ENCODE measurements around the gene OR5AU1. TPM values are rescaled to one million over a fixed set of nuclear protein-coding genes. Genes with fewer than 3 reads are reported as not detected.
"Not testable (repeated sequence)": the region's sequence is repeated elsewhere in the genome, so short reads cannot be mapped to it uniquely, and the experiment has no call there.

The OR5AU1 gene
- total RNA-seq, 2 experiments from 2014 or later, result not detected

DNA sequence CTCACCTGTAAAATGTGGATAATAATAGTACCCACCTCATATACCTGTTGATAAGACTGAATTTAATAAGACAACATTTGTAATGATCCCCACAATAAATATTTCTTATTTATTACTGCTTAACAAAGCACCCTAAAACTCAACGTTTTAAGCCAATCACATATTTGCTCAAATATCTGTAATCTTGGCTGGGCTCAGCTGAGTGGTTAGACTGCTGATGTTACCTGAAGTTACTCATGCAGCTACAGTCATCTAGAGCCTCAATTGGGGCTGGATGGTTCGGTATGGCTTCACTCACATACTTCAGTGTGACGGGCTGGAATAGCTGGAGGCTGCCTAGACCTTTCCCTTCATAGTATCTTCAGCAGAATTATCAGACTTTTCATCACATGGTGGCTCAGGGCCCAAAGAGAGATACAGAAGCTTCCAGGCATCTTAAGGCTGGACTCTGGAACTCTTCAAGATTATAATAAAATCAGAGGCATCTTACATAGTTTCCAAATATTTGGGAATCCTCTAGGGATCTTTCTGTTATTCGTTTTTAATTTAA lies 4.3 kb upstream of the OR5AU1 start:
- Mint-ChIP-seq H3K4me3 (no peak overlapping the region), H3K27me3 (peaks cover 41% of the 10 kb centered on the region), H3K9me3 (no peaks in the 10 kb centered on the region), H3K4me1 (no peaks in the 10 kb centered on the region), H3K36me3 (no peaks in the 10 kb centered on the region), H3K27ac (no peak overlapping the region)
- POLR2A ChIA-PET, result no interaction called here
- DNase-seq, result no peak
- ATAC-seq (ENCODE audit: low read depth), result no peak

GRCh38 chr14:21158175-21158574 lies 2.3 kb upstream of the OR5AU1 start:
- not testable (repeated sequence) for H3K36me3 Mint-ChIP-seq

GRCh38 chr14:21149641-21150367 lies 6.1 kb downstream of the OR5AU1 start:
- no peak overlapping the region for H3K4me3 Mint-ChIP-seq
- no peak overlapping the region for H3K27ac Mint-ChIP-seq
- peaks cover 15% of the 10 kb centered on the region for H3K27me3 Mint-ChIP-seq
- H3K36me3 Mint-ChIP-seq, result no peaks in the 10 kb centered on the region
- ATAC-seq (ENCODE audit: low read depth), result no peak
- no peaks in the 10 kb centered on the region for H3K4me1 Mint-ChIP-seq
- peaks cover 5% of the 10 kb centered on the region for H3K9me3 Mint-ChIP-seq
- POLR2A ChIA-PET, result no interaction called here
- no peak for DNase-seq

More at GRCh38 chr14:21158175-21158574, 2.3 kb upstream of the OR5AU1 start:
- H3K27me3 Mint-ChIP-seq, result peaks cover 38% of the 10 kb centered on the region
- H3K4me3 Mint-ChIP-seq; H3K9me3 Mint-ChIP-seq; H3K27ac Mint-ChIP-seq; POLR2A ChIA-PET; DNase-seq; ATAC-seq (ENCODE audit: low read depth); H3K4me1 Mint-ChIP-seq: not testable (repeated sequence)

DNA sequence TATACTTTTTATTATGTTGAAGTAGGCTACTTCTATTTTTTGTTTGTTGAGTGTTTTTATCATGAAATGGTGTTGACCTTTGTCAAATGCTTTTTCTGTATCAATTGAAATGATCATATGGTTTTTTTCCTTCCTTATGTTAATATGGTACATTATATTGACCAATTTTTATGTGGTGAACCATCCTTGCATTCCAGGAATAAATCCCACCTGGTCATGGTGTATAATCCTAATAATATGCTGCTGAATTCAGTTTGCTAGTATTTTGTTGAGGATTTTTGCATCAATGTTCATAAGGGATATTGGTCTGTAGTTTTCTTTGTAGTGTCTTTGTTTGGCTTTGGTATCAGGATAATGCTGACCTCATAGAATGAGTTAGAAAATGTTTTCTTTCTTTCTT lies 10.4 kb downstream of the OR5AU1 start:
- POLR2A ChIA-PET, result no interaction called here
- DNase-seq, result no peak
- no peaks in the 10 kb centered on the region for H3K4me1 Mint-ChIP-seq
- ATAC-seq (ENCODE audit: low read depth), result no peak
- H3K9me3 Mint-ChIP-seq, result peaks cover 10% of the 10 kb centered on the region
- no peaks in the 10 kb centered on the region for H3K36me3 Mint-ChIP-seq
- no peak overlapping the region for H3K27ac Mint-ChIP-seq
- peaks cover 13% of the 10 kb centered on the region for H3K27me3 Mint-ChIP-seq
- H3K4me3 Mint-ChIP-seq, result no peak overlapping the region

DNA sequence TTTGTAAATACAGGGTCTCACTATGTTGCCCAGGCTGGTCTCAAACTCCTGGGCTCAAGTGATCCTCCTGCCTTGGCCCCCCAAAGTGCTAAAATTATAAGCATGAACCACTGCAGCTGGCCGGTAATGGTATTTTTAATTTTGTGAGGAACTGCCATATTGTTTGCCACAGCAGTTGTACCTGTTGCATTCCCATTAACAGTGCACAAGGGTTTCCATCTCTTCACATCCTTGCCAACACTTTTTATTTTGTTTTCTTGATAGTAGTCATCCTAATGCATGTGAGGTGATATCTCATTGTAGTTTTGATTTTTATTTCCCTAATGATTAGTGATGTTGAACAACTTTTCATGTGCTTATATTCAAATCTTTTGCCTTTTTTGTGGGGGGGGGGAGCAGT lies 13.5 kb downstream of the OR5AU1 start:
- no peaks in the 10 kb centered on the region for H3K36me3 Mint-ChIP-seq
- H3K4me3 Mint-ChIP-seq, result no peak overlapping the region
- DNase-seq, result no peak
- no peaks in the 10 kb centered on the region for H3K4me1 Mint-ChIP-seq
- no peak overlapping the region for H3K27ac Mint-ChIP-seq
- POLR2A ChIA-PET, result no interaction called here
- peaks cover 10% of the 10 kb centered on the region for H3K9me3 Mint-ChIP-seq
- peaks cover 11% of the 10 kb centered on the region for H3K27me3 Mint-ChIP-seq
- ATAC-seq (ENCODE audit: low read depth), result no peak

DNA sequence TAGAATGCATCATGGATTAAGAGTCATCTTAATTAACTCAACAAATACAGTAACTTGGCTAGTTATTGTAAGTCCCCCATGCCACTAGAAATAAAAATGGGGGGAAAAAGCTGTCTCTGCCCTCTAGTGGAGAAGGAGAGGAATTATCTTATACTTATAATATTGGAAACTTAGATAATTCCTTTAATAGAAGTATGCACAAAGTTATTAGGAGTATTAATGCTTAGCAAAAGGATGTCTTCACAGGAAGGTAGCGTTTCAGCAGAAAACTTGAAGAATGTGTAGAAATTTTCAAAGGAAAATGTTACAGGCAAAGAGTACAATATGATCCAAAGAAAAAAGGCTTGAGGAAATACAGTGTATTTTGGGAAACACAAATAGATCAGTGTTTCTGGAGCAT lies 19.8 kb downstream of the OR5AU1 start:
- Mint-ChIP-seq H3K4me1 (no peaks in the 10 kb centered on the region), H3K27ac (no peak overlapping the region), H3K27me3 (peaks cover 2% of the 10 kb centered on the region), H3K9me3 (no peaks in the 10 kb centered on the region), H3K36me3 (no peaks in the 10 kb centered on the region), H3K4me3 (no peak overlapping the region)
- ATAC-seq (ENCODE audit: low read depth), result no peak
- DNase-seq, result no peak
- POLR2A ChIA-PET, result no interaction called here

GRCh38 chr14:21133901-21134300 lies 22.0 kb downstream of the OR5AU1 start:
- POLR2A ChIA-PET, result no interaction called here
- no peak for ATAC-seq (ENCODE audit: low read depth)
- no peak overlapping the region for H3K27ac Mint-ChIP-seq
- no peaks in the 10 kb centered on the region for H3K9me3 Mint-ChIP-seq
- no peak overlapping the region for H3K4me3 Mint-ChIP-seq
- no peaks in the 10 kb centered on the region for H3K4me1 Mint-ChIP-seq
- DNase-seq, result no peak
- H3K27me3 Mint-ChIP-seq, result peaks cover 9% of the 10 kb centered on the region
- H3K36me3 Mint-ChIP-seq, result no peaks in the 10 kb centered on the region

DNA sequence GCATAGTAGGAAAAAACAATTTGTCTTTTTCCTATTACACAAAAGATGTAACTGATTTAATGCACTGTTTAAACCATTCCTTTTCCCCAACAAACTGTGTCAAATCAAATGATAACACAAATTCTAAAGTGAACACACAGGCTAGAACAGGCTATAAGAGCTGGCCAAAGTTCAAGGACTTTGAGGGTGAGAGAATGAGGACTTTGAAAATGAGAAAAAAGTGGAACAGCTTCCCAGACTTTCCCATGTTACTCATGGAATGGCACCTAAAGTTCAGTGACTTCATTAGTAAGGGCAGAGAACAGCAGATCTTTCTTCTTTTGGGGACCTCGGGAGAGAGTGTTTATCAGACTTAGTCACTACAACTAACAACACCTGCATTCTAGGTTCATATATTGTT lies 32.4 kb downstream of the OR5AU1 start:
- Mint-ChIP-seq H3K27ac (no peak overlapping the region), H3K4me3 (no peak overlapping the region), H3K9me3 (peaks cover 1% of the 10 kb centered on the region), H3K36me3 (no peaks in the 10 kb centered on the region), H3K27me3 (peaks cover 24% of the 10 kb centered on the region), H3K4me1 (peaks cover 2% of the 10 kb centered on the region)
- DNase-seq, result no peak
- POLR2A ChIA-PET, result no interaction called here
- ATAC-seq (ENCODE audit: low read depth), result no peak

- DNase-seq, result no peak
- Mint-ChIP-seq H3K4me3 (no peak overlapping the region), H3K9me3 (peaks cover 1% of the 10 kb centered on the region), H3K27me3 (peaks cover 22% of the 10 kb centered on the region), H3K36me3 (no peaks in the 10 kb centered on the region), H3K4me1 (peaks cover 2% of the 10 kb centered on the region), H3K27ac (no peak overlapping the region)
- no peak for ATAC-seq (ENCODE audit: low read depth)
- POLR2A ChIA-PET, result interaction anchor here (0.8 kb wide), 1 partner anchor 8 kb away, joined by 4 read pairs; no protein-coding TSS in a partner anchor
Measured at GRCh38 chr14:21121122-21121521, 34.7 kb downstream of the OR5AU1 start.

GRCh38 chr14:21120686-21121085 lies 35.2 kb downstream of the OR5AU1 start:
- no peaks in the 10 kb centered on the region for H3K36me3 Mint-ChIP-seq
- ATAC-seq (ENCODE audit: low read depth) (no peak), DNase-seq (no peak)
- POLR2A ChIA-PET, result no interaction called here
- H3K4me3 Mint-ChIP-seq, result no peak overlapping the region
- H3K4me1 Mint-ChIP-seq, result peaks cover 2% of the 10 kb centered on the region
- H3K27ac Mint-ChIP-seq, result no peak overlapping the region
- peaks cover 1% of the 10 kb centered on the region for H3K9me3 Mint-ChIP-seq
- H3K27me3 Mint-ChIP-seq, result peaks cover 19% of the 10 kb centered on the region

DNA sequence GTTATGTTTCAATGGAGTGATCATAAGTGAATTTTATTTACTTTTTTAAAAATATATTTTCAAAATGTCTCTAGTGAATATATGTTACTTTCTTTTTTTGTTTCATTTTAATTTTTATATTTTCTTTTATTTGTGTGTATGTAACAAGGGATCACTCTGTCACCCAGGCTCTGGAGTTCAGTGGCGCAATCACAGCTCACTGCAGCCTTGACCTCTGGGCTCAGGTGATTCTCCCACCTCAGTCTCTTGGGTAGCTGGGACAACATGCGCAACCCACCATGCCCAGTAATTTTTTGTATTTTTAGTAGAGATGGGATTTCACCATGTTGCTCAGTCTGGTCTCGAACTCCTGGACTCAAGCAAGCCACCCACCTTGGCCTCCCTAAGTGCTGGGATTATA lies 36.9 kb downstream of the OR5AU1 start:
- no peak for DNase-seq
- peaks cover 17% of the 10 kb centered on the region for H3K27me3 Mint-ChIP-seq
- POLR2A ChIA-PET, result no interaction called here
- peaks cover 2% of the 10 kb centered on the region for H3K4me1 Mint-ChIP-seq
- H3K9me3 Mint-ChIP-seq, result no peaks in the 10 kb centered on the region
- H3K27ac Mint-ChIP-seq, result no peak overlapping the region
- no peaks in the 10 kb centered on the region for H3K36me3 Mint-ChIP-seq
- ATAC-seq (ENCODE audit: low read depth), result no peak
- no peak overlapping the region for H3K4me3 Mint-ChIP-seq

DNA sequence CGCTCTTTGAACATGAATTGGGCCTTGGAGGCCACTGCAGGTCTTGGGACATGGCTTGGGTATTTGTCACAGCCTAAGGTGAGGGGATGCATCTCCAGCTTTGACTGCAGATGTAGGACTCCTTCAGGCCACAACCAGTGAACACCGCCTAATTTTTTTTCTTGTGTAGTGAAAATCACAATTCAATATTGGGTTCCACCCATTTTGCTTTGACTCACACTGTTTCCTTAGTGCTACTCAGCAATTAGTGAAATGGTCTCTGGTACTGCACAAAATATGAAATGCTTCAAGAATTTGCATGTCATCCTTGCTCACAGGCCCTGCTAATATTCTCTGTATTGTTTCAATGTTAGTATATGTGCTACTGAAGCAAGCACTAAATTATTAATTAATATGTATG lies 42.5 kb downstream of the OR5AU1 start:
- DNase-seq (no peak), ATAC-seq (ENCODE audit: low read depth) (no peak)
- no peak overlapping the region for H3K27ac Mint-ChIP-seq
- POLR2A ChIA-PET, result no interaction called here
- peaks cover 15% of the 10 kb centered on the region for H3K27me3 Mint-ChIP-seq
- no peak overlapping the region for H3K4me3 Mint-ChIP-seq
- H3K4me1 Mint-ChIP-seq, result no peaks in the 10 kb centered on the region
- no peaks in the 10 kb centered on the region for H3K9me3 Mint-ChIP-seq
- no peaks in the 10 kb centered on the region for H3K36me3 Mint-ChIP-seq

GRCh38 chr14:21112255-21112654 lies 43.6 kb downstream of the OR5AU1 start:
- H3K36me3 Mint-ChIP-seq, result no peaks in the 10 kb centered on the region

DNA sequence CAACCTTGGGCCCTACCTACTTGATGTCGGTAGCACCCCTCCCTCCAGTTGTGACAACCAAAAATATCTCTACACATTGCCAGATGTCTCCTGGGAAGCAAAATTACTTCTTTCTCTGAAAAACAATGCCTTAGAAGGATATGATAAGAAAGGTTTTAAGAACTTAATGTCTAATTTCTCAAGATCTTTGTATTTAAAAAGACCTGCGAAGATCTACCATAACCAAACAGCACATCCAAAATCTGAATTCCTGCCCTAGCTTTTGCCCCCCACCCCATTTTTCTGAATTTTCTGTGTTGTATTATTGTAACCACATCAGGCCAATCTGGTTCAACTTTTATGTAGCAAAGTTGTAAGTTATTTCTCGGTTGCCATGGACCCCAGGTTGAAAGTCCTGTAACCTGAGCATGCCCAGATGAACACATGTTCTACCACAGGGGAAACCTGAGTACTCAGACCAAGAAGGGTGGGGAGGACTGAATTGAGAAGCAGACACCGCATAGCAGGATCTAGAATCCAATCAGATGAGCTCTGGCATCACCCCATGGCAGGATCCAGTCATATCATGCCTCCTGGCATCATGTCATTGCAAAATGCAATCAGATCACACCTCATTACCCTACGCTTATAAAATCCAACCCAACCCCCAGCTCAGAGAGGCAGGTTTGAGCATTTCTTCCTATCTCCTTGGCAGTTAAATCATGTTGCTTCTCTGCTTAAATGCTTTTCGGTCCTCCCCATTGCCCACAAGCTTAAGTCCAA lies 46.3 kb downstream of the OR5AU1 start:
- DNase-seq (no peak), ATAC-seq (ENCODE audit: low read depth) (no peak)
- Mint-ChIP-seq H3K36me3 (no peaks in the 10 kb centered on the region), H3K27ac (no peak overlapping the region), H3K27me3 (peaks cover 5% of the 10 kb centered on the region), H3K9me3 (no peaks in the 10 kb centered on the region), H3K4me3 (no peak overlapping the region), H3K4me1 (peaks cover 9% of the 10 kb centered on the region)
- POLR2A ChIA-PET, result no interaction called here

More at GRCh38 chr14:21112255-21112654, 43.6 kb downstream of the OR5AU1 start:
- DNase-seq (no peak), ATAC-seq (ENCODE audit: low read depth) (no peak)
- POLR2A ChIA-PET, result no interaction called here
- Mint-ChIP-seq H3K4me1 (no peaks in the 10 kb centered on the region), H3K27ac (no peak overlapping the region), H3K27me3 (peaks cover 7% of the 10 kb centered on the region), H3K4me3 (no peak overlapping the region), H3K9me3 (no peaks in the 10 kb centered on the region)
